Tibial artery (tissue), 4 donors: ENCODE results near the gene ADAMTS17.

ENCODE experiments used
- DNase-seq, 2 donors: peaks; one replicate each; pipeline ENCODE4 v3.0.0-alpha.2; 2019
- H3K27ac ChIP-seq, 2 donors: fragments of 200-600 bp; sonication (generic) in 1 of 2; 1 replicate in 1 of 2; 2 replicates in 1 of 2; pipeline ENCODE4 v1.5.1; 2018 to 2019; ENCODE audit warnings: mild to moderate bottlenecking in 1 of 2
- H3K27me3 ChIP-seq, 2 donors: fragments of 200-600 bp; sonication (generic) in 1 of 2; one replicate each; pipeline versions ENCODE4 v1.5.1 to v1.6.0; 2016 to 2019
- H3K36me3 ChIP-seq, 3 donors: fragments of 200-600 bp; sonication (generic) in 2 of 3; one replicate each; pipeline ENCODE4 v1.5.1; 2016 to 2019; ENCODE audit warnings: mild to moderate bottlenecking in 2 of 3
- H3K4me1 ChIP-seq, 4 donors: fragments of 200-600 bp; sonication (generic) in 2 of 4; 1 replicate in 3 of 4; 2 replicates in 1 of 4; pipeline ENCODE4 v1.5.1; 2016 to 2019
- H3K4me3 ChIP-seq, 2 donors: fragments of 200-600 bp; sonication (generic) in 1 of 2; 1 replicate in 1 of 2; 2 replicates in 1 of 2; pipeline ENCODE4 v1.5.1; 2018 to 2019; ENCODE audit warnings: mild to moderate bottlenecking in 2 of 2
- H3K9me3 ChIP-seq, 3 donors: fragments of 200-600 bp; sonication (generic) in 1 of 3; one replicate each; pipeline ENCODE4 v1.5.1; 2016 to 2019
- intact Hi-C: fragments of 100-400 bp; cut with DNase I; formaldehyde crosslinking; loops from one replicate; pipeline ENCODE4 v1.15.0; 2023; ENCODE audit warnings: low total_unique reads
- TF ChIP-seq, protein P1 (sequence below), 2 experiments: fragments of 200-600 bp in 1 of 2; fragments of 450-650 bp in 1 of 2; IDR thresholded peaks; one replicate each; pipeline ENCODE4 v1.5.1; 2017 to 2019; ENCODE audit warnings: antibody characterized with exemption in 2 of 2, mild to moderate bottlenecking in 1 of 2, moderate library complexity in 1 of 2

Gene ADAMTS17

DNA sequence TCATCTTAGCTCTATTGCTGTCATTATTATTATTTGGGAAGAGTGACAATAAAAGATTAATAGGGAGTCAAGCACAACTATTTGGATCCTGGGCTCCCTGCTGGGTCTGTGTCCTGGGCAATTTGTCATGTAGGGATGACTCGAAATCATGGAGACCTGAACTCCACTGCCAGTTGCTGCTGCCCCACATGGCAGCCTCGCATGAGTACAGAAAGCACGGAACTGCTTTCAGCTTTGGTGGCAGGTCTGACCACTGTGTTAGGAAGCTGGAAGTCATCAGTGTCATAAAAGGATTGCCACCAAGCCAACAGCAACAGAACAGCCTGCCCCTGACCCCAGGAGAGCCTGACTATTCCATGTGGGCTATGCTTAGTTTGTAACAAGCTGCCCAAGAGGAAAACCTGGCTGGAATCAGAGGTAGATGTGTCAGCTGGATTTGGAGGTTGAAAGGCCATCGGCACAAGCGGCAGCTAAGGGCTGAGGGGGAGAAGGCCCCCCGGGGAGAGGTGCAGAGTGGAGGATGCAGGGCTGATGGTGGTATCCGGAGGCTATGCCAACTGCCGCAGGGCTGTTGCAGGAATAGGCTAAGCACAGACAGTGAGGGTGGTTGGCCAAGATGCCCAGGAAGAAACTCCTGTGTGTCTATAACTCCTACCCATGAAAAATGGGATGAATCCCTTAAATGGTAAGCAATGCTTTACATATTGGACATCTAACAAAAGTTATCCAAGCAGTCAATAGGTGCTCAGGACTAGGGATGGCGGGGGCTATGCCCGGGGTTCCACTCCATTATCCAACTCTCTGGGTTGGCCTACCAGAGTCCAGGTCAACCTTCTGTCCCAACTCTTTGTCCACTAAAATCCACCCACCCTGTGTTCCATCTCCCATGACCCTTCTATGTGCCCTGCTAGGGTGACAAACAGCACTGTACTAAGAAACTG lies 291.6 kb downstream of the ADAMTS17 start:
- H3K4me3 ChIP-seq = no peak overlapping the region
- TF ChIP-seq, protein P1, sequence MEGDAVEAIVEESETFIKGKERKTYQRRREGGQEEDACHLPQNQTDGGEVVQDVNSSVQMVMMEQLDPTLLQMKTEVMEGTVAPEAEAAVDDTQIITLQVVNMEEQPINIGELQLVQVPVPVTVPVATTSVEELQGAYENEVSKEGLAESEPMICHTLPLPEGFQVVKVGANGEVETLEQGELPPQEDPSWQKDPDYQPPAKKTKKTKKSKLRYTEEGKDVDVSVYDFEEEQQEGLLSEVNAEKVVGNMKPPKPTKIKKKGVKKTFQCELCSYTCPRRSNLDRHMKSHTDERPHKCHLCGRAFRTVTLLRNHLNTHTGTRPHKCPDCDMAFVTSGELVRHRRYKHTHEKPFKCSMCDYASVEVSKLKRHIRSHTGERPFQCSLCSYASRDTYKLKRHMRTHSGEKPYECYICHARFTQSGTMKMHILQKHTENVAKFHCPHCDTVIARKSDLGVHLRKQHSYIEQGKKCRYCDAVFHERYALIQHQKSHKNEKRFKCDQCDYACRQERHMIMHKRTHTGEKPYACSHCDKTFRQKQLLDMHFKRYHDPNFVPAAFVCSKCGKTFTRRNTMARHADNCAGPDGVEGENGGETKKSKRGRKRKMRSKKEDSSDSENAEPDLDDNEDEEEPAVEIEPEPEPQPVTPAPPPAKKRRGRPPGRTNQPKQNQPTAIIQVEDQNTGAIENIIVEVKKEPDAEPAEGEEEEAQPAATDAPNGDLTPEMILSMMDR (IDR thresholded peaks at IDR 0.05) = no peak
- DNase-seq = no peak
- H3K36me3 ChIP-seq = no peaks in the 10 kb centered on the region
- intact Hi-C loops = loop anchor here (10.0 kb wide), 1 partner anchor 55 kb away; no protein-coding TSS in a partner anchor
- H3K9me3 ChIP-seq = no peaks in the 10 kb centered on the region
- no peaks in the 10 kb centered on the region for H3K27me3 ChIP-seq
- peaks cover 0 to 4% (median 0%) of the 10 kb centered on the region in 4 donors for H3K4me1 ChIP-seq
- H3K27ac ChIP-seq = no peak overlapping the region

DNA sequence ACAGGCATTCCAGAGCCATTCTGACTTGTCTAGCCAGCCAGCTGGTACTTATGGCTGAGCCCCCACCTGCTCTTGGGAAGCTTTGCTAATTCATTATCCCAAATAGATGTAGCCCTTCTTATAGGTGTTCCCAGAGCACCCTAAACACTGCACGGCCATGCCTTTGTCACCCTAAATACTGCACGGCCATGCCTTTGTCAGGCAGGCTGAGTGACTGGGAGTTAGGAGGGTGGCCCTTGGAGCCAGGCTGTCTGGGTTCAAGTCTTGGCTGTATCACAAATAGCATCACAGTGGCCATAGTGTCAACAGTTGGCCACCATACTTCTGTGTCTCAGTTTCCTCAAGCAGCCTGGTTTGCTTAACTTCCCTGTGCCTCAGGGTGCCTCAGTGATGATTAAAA lies 292.3 kb downstream of the ADAMTS17 start:
- no peaks in the 10 kb centered on the region for H3K27me3 ChIP-seq

DNA sequence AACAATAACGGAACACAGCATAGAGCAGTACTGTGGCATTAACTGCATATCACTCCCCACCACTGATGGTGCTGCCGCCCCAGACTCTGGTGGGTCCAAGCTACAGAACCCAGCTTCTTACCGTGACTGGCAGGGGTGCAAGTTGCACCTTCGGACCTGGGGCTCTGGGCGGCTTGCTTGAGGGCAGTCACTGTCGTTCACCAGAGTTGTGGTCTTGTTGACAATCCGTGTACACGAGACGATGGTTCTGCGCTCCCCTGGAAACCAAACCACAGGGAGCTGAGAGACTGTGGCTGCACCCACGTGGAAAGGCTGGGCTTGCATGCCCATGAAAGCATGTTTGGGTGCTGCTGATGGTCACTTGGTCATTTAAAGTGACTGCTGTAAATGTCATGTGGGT lies 293.0 kb downstream of the ADAMTS17 start:
- no peak overlapping the region for H3K4me3 ChIP-seq
- no peaks in the 10 kb centered on the region for H3K36me3 ChIP-seq
- no peak for DNase-seq
- intact Hi-C loops = no loop called here
- H3K9me3 ChIP-seq = no peaks in the 10 kb centered on the region
- H3K27me3 ChIP-seq = no peaks in the 10 kb centered on the region
- peaks cover 0 to 5% (median 2%) of the 10 kb centered on the region in 4 donors for H3K4me1 ChIP-seq
- TF ChIP-seq, protein P1 (IDR thresholded peaks at IDR 0.05) = no peak
- no peak overlapping the region for H3K27ac ChIP-seq

More for the DNA sequence above, 292.3 kb downstream of the ADAMTS17 start:
- Histone ChIP-seq H3K4me3 (no peak overlapping the region), H3K4me1 (no peaks in the 10 kb centered on the region), H3K9me3 (no peaks in the 10 kb centered on the region), H3K36me3 (no peaks in the 10 kb centered on the region), H3K27ac (no peak overlapping the region)
- TF ChIP-seq, protein P1 (IDR thresholded peaks at IDR 0.05) = no peak
- intact Hi-C loops = no loop called here
- no peak for DNase-seq

DNA sequence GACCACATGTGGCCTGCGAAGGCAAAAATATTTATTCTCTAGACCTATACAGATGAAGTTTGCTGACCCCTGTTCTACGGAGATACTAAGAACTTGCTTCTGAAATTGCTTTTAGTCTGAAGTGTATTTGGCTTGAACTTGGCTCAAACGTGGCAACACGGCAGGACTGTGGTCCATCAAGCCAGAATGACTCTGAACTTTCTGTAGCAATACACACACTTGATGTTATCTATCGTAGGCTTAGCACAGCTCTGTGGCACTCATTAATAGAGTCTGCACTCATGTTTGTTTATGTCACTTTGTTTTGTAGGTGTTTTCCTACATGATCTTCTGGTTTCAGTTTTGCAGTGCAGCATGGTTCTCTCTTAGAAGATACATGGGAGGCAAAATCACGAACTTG lies 298.1 kb downstream of the ADAMTS17 start:
- Histone ChIP-seq H3K4me1 (peaks cover 0 to 18% (median 9%) of the 10 kb centered on the region in 4 donors), H3K4me3 (peak overlapping the region in 1 of 2 donors; percentile 3), H3K27me3 (no peaks in the 10 kb centered on the region), H3K36me3 (no peaks in the 10 kb centered on the region), H3K27ac (peak overlapping the region; percentile 48 to 54), H3K9me3 (no peaks in the 10 kb centered on the region)
- peak in 1 of 2 donors; percentile 5 for DNase-seq
- TF ChIP-seq, protein P1 (IDR thresholded peaks at IDR 0.05) = no peak
- intact Hi-C loops = no loop called here

DNA sequence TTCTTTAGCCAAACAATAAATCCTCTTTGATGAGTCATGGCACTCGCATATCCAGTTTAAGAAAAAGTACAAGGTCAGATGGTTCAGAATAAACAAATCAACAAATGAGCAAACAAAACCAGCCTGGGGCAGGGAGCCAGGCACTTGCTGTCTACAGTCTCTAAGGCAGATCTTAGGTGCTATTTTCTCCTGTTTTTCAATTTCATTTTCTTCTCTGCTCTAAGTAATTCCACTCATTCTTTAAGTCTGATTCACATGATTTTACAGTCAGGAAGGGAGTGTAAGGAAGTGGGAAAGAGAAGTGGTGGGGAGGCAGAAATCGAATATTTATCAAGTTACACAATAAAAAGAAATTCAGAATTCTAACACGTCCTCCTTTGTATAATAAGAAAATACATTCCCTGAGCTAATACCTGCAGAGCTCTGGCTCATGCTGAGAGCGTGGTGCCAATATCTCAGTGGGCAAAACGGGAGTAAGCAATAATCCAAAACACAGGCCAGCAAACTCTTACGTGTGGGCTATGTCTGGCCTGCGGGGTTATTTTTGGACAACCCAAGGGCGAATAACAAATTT lies 298.6 kb downstream of the ADAMTS17 start:
- H3K4me3 ChIP-seq = peak overlapping the region in 1 of 2 donors; percentile 3
- intact Hi-C loops = no loop called here
- H3K36me3 ChIP-seq = no peaks in the 10 kb centered on the region
- H3K27me3 ChIP-seq = no peaks in the 10 kb centered on the region
- H3K9me3 ChIP-seq = no peaks in the 10 kb centered on the region
- peaks cover 0 to 18% (median 9%) of the 10 kb centered on the region in 4 donors for H3K4me1 ChIP-seq
- H3K27ac ChIP-seq = peak overlapping the region; percentile 48 to 54
- peak in 1 of 2 donors; percentile 61 for DNase-seq
- TF ChIP-seq, protein P1 (IDR thresholded peaks at IDR 0.05) = no peak
